Endothelial cell of umbilical vein (primary cell): ENCODE results near the gene PCYOX1L. TPM values are rescaled to one million over a fixed set of nuclear protein-coding genes. Genes with fewer than 3 reads are reported as not detected.

ENCODE experiments used
- BruUV-seq: library from RNA; stranded (reverse); fragments of 400-500 nt; replicated peaks from 2 replicates; lab custom pipeline; 2021; lab: Mats Ljungman, UMichigan
- CTCF ChIA-PET: fragments of 300-600, 350-600 bp; sonication (Branson Sonifier 250); formaldehyde crosslinking; loops from one replicate; lab custom pipeline; 2021; ENCODE audit warnings: antibody characterized with exemption, inconsistent platforms; lab: Charles Lee
- POLR2A ChIA-PET: fragments of 300-600, 350-600 bp; sonication (Branson Sonifier 250); formaldehyde crosslinking; loops from one replicate; lab custom pipeline; 2021; ENCODE audit warnings: antibody characterized with exemption, inconsistent platforms; lab: Charles Lee
- DNase-seq: peaks from one replicate; pipeline ENCODE4 v3.0.0-alpha.2; 2011; ENCODE audit warnings: low read depth, low spot score
- FAIRE-seq: peaks from 2 replicates; lab custom pipeline; 2011; peaks lifted over from hg19 to GRCh38; lab: Jason Lieb, UNC
- H2AFZ ChIP-seq: 2 replicates; pipeline ENCODE4 v1.6.0; 2012; ENCODE audit warnings: low read depth, low read length, control low read depth, inconsistent platforms
- H3K27ac ChIP-seq: 2 replicates; pipeline ENCODE4 v1.5.1; 2011; ENCODE audit warnings: low read depth, mild to moderate bottlenecking, control low read depth, low read length, moderate library complexity; ENCODE audit not compliant: insufficient read depth
- H3K27me3 ChIP-seq, 2 experiments: 2 replicates each; pipeline versions ENCODE4 v1.6.0 to v1.6.1; 2011; ENCODE audit warnings: low read length in 2 of 2, mixed read lengths in 1 of 2; ENCODE audit not compliant: control insufficient read depth in 2 of 2, insufficient read depth in 2 of 2
- H3K36me3 ChIP-seq, 2 experiments: 2 replicates in 1 of 2; 3 replicates in 1 of 2; pipeline ENCODE4 v1.5.1; 2011; ENCODE audit warnings: low read length in 2 of 2, mild to moderate bottlenecking in 1 of 2, moderate library complexity in 1 of 2; ENCODE audit not compliant: control insufficient read depth in 2 of 2, insufficient read depth in 2 of 2; ENCODE audit errors: extremely low read depth in 1 of 2
- H3K4me1 ChIP-seq: 3 replicates; pipeline ENCODE4 v1.5.1; 2011; ENCODE audit warnings: mild to moderate bottlenecking, low read length; ENCODE audit not compliant: control insufficient read depth, insufficient read depth; ENCODE audit errors: extremely low read depth
- H3K4me2 ChIP-seq: 2 replicates; pipeline ENCODE4 v1.6.1; 2011; ENCODE audit warnings: low read length, control low read depth, mixed read lengths; ENCODE audit not compliant: insufficient read depth
- H3K4me3 ChIP-seq, 3 experiments: fragments of 200-600 bp in 1 of 3; sonication (generic), shearing (Covaris generic) in 1 of 3; replicated peaks in 1 of 3; 2 replicates each; pipeline ENCODE4 v1.5.1; 2011 to 2016; ENCODE audit warnings: control low read depth in 3 of 3, low read length in 3 of 3, mild to moderate bottlenecking in 2 of 3, inconsistent platforms in 1 of 3, low read depth in 1 of 3, moderate library complexity in 1 of 3; ENCODE audit not compliant: insufficient read depth in 1 of 3
- H3K79me2 ChIP-seq: 2 replicates; pipeline ENCODE4 v1.6.0; 2012; ENCODE audit warnings: low read length, inconsistent platforms; ENCODE audit not compliant: control insufficient read depth, insufficient read depth
- H3K9ac ChIP-seq: replicated peaks from 2 replicates; pipeline ENCODE3; 2011; ENCODE audit warnings: low read length, control low read depth; ENCODE audit not compliant: insufficient read depth; ENCODE audit errors: extremely low read depth
- H3K9me1 ChIP-seq: replicated peaks from 3 replicates; pipeline ENCODE4 v1.6.0; 2011; ENCODE audit warnings: mild to moderate bottlenecking, low read length; ENCODE audit not compliant: control insufficient read depth, insufficient read depth; ENCODE audit errors: extremely low read depth
- H3K9me3 ChIP-seq: replicated peaks from 2 replicates; pipeline ENCODE4 v1.5.1; 2012; ENCODE audit warnings: low read length, inconsistent platforms; ENCODE audit not compliant: control insufficient read depth, insufficient read depth
- H4K20me1 ChIP-seq: replicated peaks from 2 replicates; pipeline ENCODE3; 2011; ENCODE audit warnings: mild to moderate bottlenecking, low read length; ENCODE audit not compliant: control insufficient read depth, insufficient read depth; ENCODE audit errors: extremely low read depth
- EZH2 ChIP-seq: IDR thresholded peaks from 2 replicates; pipeline ENCODE4 v1.6.1; 2012; ENCODE audit warnings: borderline replicate concordance, low read depth, mild to moderate bottlenecking, moderate library complexity, low read length, inconsistent platforms; ENCODE audit not compliant: severe bottlenecking
- FOS ChIP-seq: IDR thresholded peaks from 2 replicates; pipeline ENCODE4 v1.6.1; 2011; ENCODE audit warnings: mild to moderate bottlenecking, low read length, moderate library complexity, borderline replicate concordance; ENCODE audit not compliant: insufficient read depth
- MYC ChIP-seq: IDR thresholded peaks from one replicate; pipeline ENCODE4 v1.6.1; 2011; ENCODE audit warnings: mild to moderate bottlenecking, low read depth, low read length
- POLR2A ChIP-seq: IDR thresholded peaks from 2 replicates; pipeline ENCODE4 v1.6.1; 2012; ENCODE audit warnings: low read depth, mild to moderate bottlenecking, control low read depth, low read length
- dilution Hi-C: fragments of 300-500 bp; cut with MboI; formaldehyde crosslinking; loops from one replicate; pipeline ENCODE4 v1.15.0; 2019; ENCODE audit warnings: low sequenced_read_pairs; ENCODE audit not compliant: extremely low pct_ligation_motif_present
- intact Hi-C: fragments of 100-400 bp; cut with micrococcal nuclease; formaldehyde crosslinking; loops from one replicate; pipeline ENCODE4 v1.10.0; 2022
- polyA plus RNA-seq, 4 experiments: library from polyadenylated mRNA; depleted of rRNA in 3 of 4; stranded (reverse) in 3 of 4; unstranded in 1 of 4; fragments of >200 nt; gene quantifications; 2 replicates each; pipeline versions ENCODE4 v1.2.1 to v1.2.3, GENCODE V29; 2011 to 2012; ENCODE audit warnings: missing spikeins in 1 of 4
- total RNA-seq: library from RNA; stranded (reverse); gene quantifications from 2 replicates; pipeline ENCODE4 v1.2.3, GENCODE V29; 2021
- TF ChIP-seq, protein P1 (sequence below): IDR thresholded peaks from 2 replicates; pipeline ENCODE4 v1.6.1; 2011; ENCODE audit not compliant: insufficient read depth, insufficient read length
- TF ChIP-seq, protein P2 (sequence below), 2 donors: IDR thresholded peaks; 1 replicate in 1 of 2; 2 replicates in 1 of 2; pipeline ENCODE4 v1.5.1; 2011; ENCODE audit warnings: low read length in 2 of 2, mild to moderate bottlenecking in 2 of 2, moderate library complexity in 2 of 2, control low read depth in 1 of 2, inconsistent platforms in 1 of 2, low read depth in 1 of 2; ENCODE audit not compliant: insufficient read depth in 1 of 2; ENCODE audit errors: extremely low read depth in 1 of 2

The PCYOX1L gene
- total and polyA plus RNA-seq, 2 donors (not counting 3 experiments of a cell fraction or from before 2014, with no cell fraction given) = 23.3 to 28.1 TPM

DNA sequence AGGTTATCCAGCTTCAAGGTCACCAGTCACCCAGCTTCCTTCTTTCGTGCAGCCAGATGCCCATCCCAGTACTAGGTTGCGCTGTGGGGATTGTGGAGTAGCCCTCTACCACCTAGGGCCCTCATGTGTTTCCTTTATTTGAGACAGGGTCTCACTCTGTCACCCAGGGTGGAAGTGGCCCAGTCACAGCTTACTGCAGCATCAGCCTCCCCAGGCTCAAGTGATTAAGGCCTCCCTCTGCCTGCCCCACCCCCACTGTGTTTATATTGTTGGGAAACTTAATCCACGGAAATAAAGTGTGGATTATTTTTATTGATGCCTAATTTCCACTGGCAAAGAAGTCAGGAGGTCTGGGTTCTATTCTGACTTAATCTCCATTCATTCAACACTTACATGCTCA lies 17.0 kb downstream of the PCYOX1L start:
- Histone ChIP-seq H2AFZ (no peak overlapping the region), H3K4me1 (no peaks in the 10 kb centered on the region), H3K4me3 (no peak overlapping the region), H4K20me1 (no peaks in the 10 kb centered on the region), H3K27ac (no peak overlapping the region), H3K9me3 (no peaks in the 10 kb centered on the region), H3K4me2 (no peak overlapping the region), H3K27me3 (no peaks in the 10 kb centered on the region), H3K79me2 (no peaks in the 10 kb centered on the region), H3K9ac (no peak overlapping the region), H3K36me3 (no peaks in the 10 kb centered on the region), H3K9me1 (no peaks in the 10 kb centered on the region)
- TF ChIP-seq, protein P1, sequence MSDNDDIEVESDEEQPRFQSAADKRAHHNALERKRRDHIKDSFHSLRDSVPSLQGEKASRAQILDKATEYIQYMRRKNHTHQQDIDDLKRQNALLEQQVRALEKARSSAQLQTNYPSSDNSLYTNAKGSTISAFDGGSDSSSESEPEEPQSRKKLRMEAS = no peak
- no peak for TF ChIP-seq POLR2A
- TF ChIP-seq, protein P2, sequence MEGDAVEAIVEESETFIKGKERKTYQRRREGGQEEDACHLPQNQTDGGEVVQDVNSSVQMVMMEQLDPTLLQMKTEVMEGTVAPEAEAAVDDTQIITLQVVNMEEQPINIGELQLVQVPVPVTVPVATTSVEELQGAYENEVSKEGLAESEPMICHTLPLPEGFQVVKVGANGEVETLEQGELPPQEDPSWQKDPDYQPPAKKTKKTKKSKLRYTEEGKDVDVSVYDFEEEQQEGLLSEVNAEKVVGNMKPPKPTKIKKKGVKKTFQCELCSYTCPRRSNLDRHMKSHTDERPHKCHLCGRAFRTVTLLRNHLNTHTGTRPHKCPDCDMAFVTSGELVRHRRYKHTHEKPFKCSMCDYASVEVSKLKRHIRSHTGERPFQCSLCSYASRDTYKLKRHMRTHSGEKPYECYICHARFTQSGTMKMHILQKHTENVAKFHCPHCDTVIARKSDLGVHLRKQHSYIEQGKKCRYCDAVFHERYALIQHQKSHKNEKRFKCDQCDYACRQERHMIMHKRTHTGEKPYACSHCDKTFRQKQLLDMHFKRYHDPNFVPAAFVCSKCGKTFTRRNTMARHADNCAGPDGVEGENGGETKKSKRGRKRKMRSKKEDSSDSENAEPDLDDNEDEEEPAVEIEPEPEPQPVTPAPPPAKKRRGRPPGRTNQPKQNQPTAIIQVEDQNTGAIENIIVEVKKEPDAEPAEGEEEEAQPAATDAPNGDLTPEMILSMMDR (IDR thresholded peaks at IDR 0.05; ENCODE audit: extremely low read depth in 1 of 2, insufficient read depth in 1 of 2, low read depth in 1 of 2, low read length in 2 of 2) = no peak
- no peak for TF ChIP-seq EZH2
- TF ChIP-seq FOS = no peak
- TF ChIP-seq MYC = no peak
- DNase-seq = no peak
- intact Hi-C loops (no loop called here), dilution Hi-C loops (no loop called here)
- ChIA-PET POLR2A (interaction anchor here (1.5 kb wide), 1 partner anchor 190 kb away, joined by 3 read pairs; no protein-coding TSS in a partner anchor), CTCF (interaction anchor here (0.6 to 3.7 kb wide), 9 partner anchors 9 to 244 kb away, joined by 3 to 49 read pairs (median 4); no protein-coding TSS in a partner anchor)
- BruUV-seq = no TSS peak
- no peak for FAIRE-seq
